Heart left ventricle (tissue), 13 donors: ENCODE results near the gene GTPBP3.

Experiments
- POLR2A ChIP-seq, 2 donors: fragments of 450-650 bp; IDR thresholded peaks; one replicate each; pipeline ENCODE4 v1.6.1; 2017; ENCODE audit warnings: antibody characterized with exemption in 2 of 2, mild to moderate bottlenecking in 2 of 2, moderate library complexity in 2 of 2
- TF ChIP-seq, protein P1 (sequence below), 12 donors: fragments of 200-600 bp; sonication (generic) in 4 of 12; IDR thresholded peaks; one replicate each; pipeline versions ENCODE4 v1.5.0 to v1.8.0; 2018 to 2022; ENCODE audit warnings: antibody characterized with exemption in 12 of 12, mild to moderate bottlenecking in 5 of 12
- donor health status: ischemic (EF 13 %, LVEDD 7.1; RV severe dilation, severe dysfunction).
- donor health status: DM: no; HTN: yes; CAD: no.
- donor health status: DM: no; HTN: no; CAD: no.
- donor health status: ischemic (EF 25% LVEDD 6.9; RV normal size, moderate dysfunction).
- donor health status: ischemic (EF 25% LVEDD 5.7; RV mildly dilated, moderate dysfunction).
- donor health status: ischemic (EF 35%, LVEDD 5.7; RV mildly dilated, moderate dysfunction).
- donor health status: nonischemic (EF 11% LVEDD 7.7; RV severe dilation, severe dysfunction).
- donor health status: DM: yes; HTN: yes; CAD: no.
- donor health status: PGD.
- donor health status: ischemic (EF 29% LVEDD 5.4; RV normal size, mild dysfunction).
- donor health status: nonischemic (EF 23%, LVEDD 6.1; RV moderate dilation, normal function).

- TF ChIP-seq, protein P1, sequence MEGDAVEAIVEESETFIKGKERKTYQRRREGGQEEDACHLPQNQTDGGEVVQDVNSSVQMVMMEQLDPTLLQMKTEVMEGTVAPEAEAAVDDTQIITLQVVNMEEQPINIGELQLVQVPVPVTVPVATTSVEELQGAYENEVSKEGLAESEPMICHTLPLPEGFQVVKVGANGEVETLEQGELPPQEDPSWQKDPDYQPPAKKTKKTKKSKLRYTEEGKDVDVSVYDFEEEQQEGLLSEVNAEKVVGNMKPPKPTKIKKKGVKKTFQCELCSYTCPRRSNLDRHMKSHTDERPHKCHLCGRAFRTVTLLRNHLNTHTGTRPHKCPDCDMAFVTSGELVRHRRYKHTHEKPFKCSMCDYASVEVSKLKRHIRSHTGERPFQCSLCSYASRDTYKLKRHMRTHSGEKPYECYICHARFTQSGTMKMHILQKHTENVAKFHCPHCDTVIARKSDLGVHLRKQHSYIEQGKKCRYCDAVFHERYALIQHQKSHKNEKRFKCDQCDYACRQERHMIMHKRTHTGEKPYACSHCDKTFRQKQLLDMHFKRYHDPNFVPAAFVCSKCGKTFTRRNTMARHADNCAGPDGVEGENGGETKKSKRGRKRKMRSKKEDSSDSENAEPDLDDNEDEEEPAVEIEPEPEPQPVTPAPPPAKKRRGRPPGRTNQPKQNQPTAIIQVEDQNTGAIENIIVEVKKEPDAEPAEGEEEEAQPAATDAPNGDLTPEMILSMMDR (IDR thresholded peaks at IDR 0.05) = no peak
- no peak for TF ChIP-seq POLR2A (IDR thresholded peaks at IDR 0.05)
Observed at GRCh38 chr19:17365361-17365760, 28.0 kb downstream of the GTPBP3 start.
